ENCODE data around the gene KMT2C. TPM values are rescaled to one million over a fixed set of nuclear protein-coding genes. Genes with fewer than 3 reads are reported as not detected.

KMT2C gene
- total and polyA plus RNA-seq, 2 of the 8 experiments (the other 6 are each of a cell fraction or from before 2014, with no cell fraction given) = 9.1 to 40.8 TPM

- no peak for TF ChIP-seq CHD7 (IDR thresholded peaks at IDR 0.05; ENCODE audit: insufficient replicate concordance, low read length)
Measured at GRCh38 chr7:152196391-152196790, 239.4 kb downstream of the KMT2C start (continued).

All from H1 (cell line).